Uterus (tissue), 4 donors: ENCODE measurements around the gene ZNF467. TPM values are rescaled to one million over a fixed set of nuclear protein-coding genes. Genes with fewer than 3 reads are reported as not detected.

Source experiments
- DNase-seq, 2 donors: peaks; one replicate each; pipeline ENCODE4 v3.0.0-alpha.2; 2019 to 2020
- H3K27ac ChIP-seq, 2 donors: fragments of 200-600 bp; sonication (generic); 1 replicate in 1 of 2; 2 replicates in 1 of 2; pipeline ENCODE4 v1.5.1; 2016 to 2018
- H3K27me3 ChIP-seq, 2 donors: fragments of 200-600 bp; sonication (generic); one replicate each; pipeline ENCODE4 v1.5.1; 2018 to 2019; ENCODE audit warnings: control low read depth in 1 of 2
- H3K36me3 ChIP-seq, 2 donors: fragments of 200-600 bp; sonication (generic); one replicate each; pipeline ENCODE4 v1.5.1; 2019; ENCODE audit warnings: control low read depth in 1 of 2
- H3K4me1 ChIP-seq, 2 donors: fragments of 200-600 bp; sonication (generic); one replicate each; pipeline ENCODE4 v1.5.1; 2018 to 2019; ENCODE audit warnings: control low read depth in 1 of 2
- H3K4me3 ChIP-seq, 2 donors: fragments of 200-600 bp; sonication (generic); 1 replicate in 1 of 2; 2 replicates in 1 of 2; pipeline ENCODE4 v1.5.1; 2018 to 2019; ENCODE audit warnings: mild to moderate bottlenecking in 1 of 2
- H3K9me3 ChIP-seq, 2 donors: fragments of 200-600 bp; sonication (generic); one replicate each; pipeline ENCODE4 v1.5.1; 2019; ENCODE audit warnings: control low read depth in 1 of 2
- CTCF ChIP-seq, 4 experiments: fragments of 200-600 bp in 2 of 4; fragments of 450-650 bp in 2 of 4; sonication (generic) in 2 of 4; IDR thresholded peaks; one replicate each; pipeline ENCODE4 v1.5.1; 2016 to 2019; ENCODE audit warnings: antibody characterized with exemption in 4 of 4, mild to moderate bottlenecking in 2 of 4, moderate library complexity in 1 of 4
- POLR2A ChIP-seq, 2 donors: fragments of 450-650 bp; IDR thresholded peaks; one replicate each; pipeline ENCODE4 v1.6.1; 2016; ENCODE audit warnings: antibody characterized with exemption in 2 of 2, mild to moderate bottlenecking in 1 of 2, moderate library complexity in 1 of 2
- intact Hi-C: fragments of 100-400 bp; cut with DNase I; formaldehyde crosslinking; loops from one replicate; pipeline ENCODE4 v1.15.1; 2023; ENCODE audit warnings: low total_unique reads
- total RNA-seq, 4 donors: library from RNA; depleted of rRNA in 3 of 4; stranded (reverse); fragments of >200 nt in 3 of 4; gene quantifications; one replicate each; pipeline versions ENCODE4 v1.1.0 to v1.2.4, GENCODE V29; 2014 to 2023
- donor health status: DM: yes; HTN: yes; CAD: no.

ZNF467 gene
- total RNA-seq, 4 donors from 2014 or later, result 5.2 to 23.6 (median 14.3) TPM

- intact Hi-C loops, result loop anchor here (5.0 to 10.0 kb wide), 2 partner anchors 60 to 62 kb away; partner anchors contain the start of gene ZNF862
- TF ChIP-seq CTCF (IDR thresholded peaks at IDR 0.05) (no peak), POLR2A (IDR thresholded peaks at IDR 0.05) (no peak)
- Histone ChIP-seq H3K4me1 (no peaks in the 10 kb centered on the region), H3K9me3 (no peaks in the 10 kb centered on the region), H3K4me3 (peak overlapping the region; percentile 48 to 78), H3K27ac (peak overlapping the region; percentile 69 to 73), H3K36me3 (no peaks in the 10 kb centered on the region), H3K27me3 (no peaks in the 10 kb centered on the region)
- peak in 1 of 2 donors; percentile 46 for DNase-seq
These were observed 990 bp downstream of the ZNF467 start for GRCh38 chr7:149772241-149772955.

GRCh38 chr7:149771720-149772240, 1.6 kb downstream of the ZNF467 start:
- Histone ChIP-seq H3K27me3 (no peaks in the 10 kb centered on the region), H3K9me3 (no peaks in the 10 kb centered on the region), H3K4me1 (no peaks in the 10 kb centered on the region), H3K36me3 (no peaks in the 10 kb centered on the region), H3K27ac (peak overlapping the region; percentile 69 to 73), H3K4me3 (peak overlapping the region; percentile 48 to 78)
- peak in 1 of 2 donors; percentile 52 for TF ChIP-seq POLR2A (IDR thresholded peaks at IDR 0.05)
- TF ChIP-seq CTCF (IDR thresholded peaks at IDR 0.05), result no peak
- DNase-seq, result peak; percentile 90 to 94
- intact Hi-C loops, result loop anchor here (5.0 to 10.0 kb wide), 2 partner anchors 59 to 63 kb away; partner anchors contain the start of gene ZNF862

GRCh38 chr7:149770728-149771636, 2.4 kb downstream of the ZNF467 start:
- intact Hi-C loops, result loop anchor here (5.0 to 10.0 kb wide), 2 partner anchors 59 to 64 kb away; partner anchors contain the start of gene ZNF862
- Histone ChIP-seq H3K4me1 (no peaks in the 10 kb centered on the region), H3K36me3 (no peaks in the 10 kb centered on the region), H3K9me3 (no peaks in the 10 kb centered on the region), H3K4me3 (peak overlapping the region; percentile 48 to 78), H3K27ac (peak overlapping the region; percentile 69 to 73), H3K27me3 (no peaks in the 10 kb centered on the region)
- DNase-seq, result peak in 1 of 2 donors; percentile 38
- TF ChIP-seq CTCF (IDR thresholded peaks at IDR 0.05) (no peak), POLR2A (IDR thresholded peaks at IDR 0.05) (no peak)

GRCh38 chr7:149769915-149770314, 3.5 kb downstream of the ZNF467 start:
- DNase-seq, result no peak
- H3K4me1 ChIP-seq, result no peaks in the 10 kb centered on the region
- TF ChIP-seq CTCF (IDR thresholded peaks at IDR 0.05), result no peak
- TF ChIP-seq POLR2A (IDR thresholded peaks at IDR 0.05), result no peak

More at GRCh38 chr7:149769915-149770314, 3.5 kb downstream of the ZNF467 start:
- Histone ChIP-seq H3K27me3 (no peaks in the 10 kb centered on the region), H3K36me3 (no peaks in the 10 kb centered on the region), H3K4me3 (no peak overlapping the region), H3K9me3 (no peaks in the 10 kb centered on the region), H3K27ac (no peak overlapping the region)
- intact Hi-C loops, result loop anchor here (5.0 to 10.0 kb wide), 2 partner anchors 58 to 65 kb away; partner anchors contain the start of gene ZNF862
